H1 (cell line): ENCODE data around the gene DYNLL2. TPM values are rescaled to one million over a fixed set of nuclear protein-coding genes. Genes with fewer than 3 reads are reported as not detected.

Source experiments
- CTCF ChIA-PET: fragments of 300-600 bp; sonication (Branson Sonifier 250); formaldehyde crosslinking; loops from one replicate; lab custom pipeline; 2021; ENCODE audit not compliant: partially characterized antibody; lab: Charles Lee
- POLR2A ChIA-PET: fragments of 300-600 bp; sonication (Branson Sonifier 250); formaldehyde crosslinking; loops from one replicate; lab custom pipeline; 2021; ENCODE audit warnings: inconsistent platforms; ENCODE audit not compliant: partially characterized antibody; lab: Charles Lee
- DNase-seq, 2 experiments: peaks; one replicate each; pipeline versions ENCODE4 v3.0.0 to v3.0.0-alpha.2; 2010 to 2022; ENCODE audit warnings: low spot score in 2 of 2, low read depth in 1 of 2, mixed read lengths in 1 of 2
- FAIRE-seq: peaks from 2 replicates; lab custom pipeline; 2011; peaks lifted over from hg19 to GRCh38; lab: Jason Lieb, UNC
- H2AFZ ChIP-seq: 2 replicates; pipeline ENCODE4 v1.8.1; 2012; ENCODE audit warnings: low read length, inconsistent platforms
- H2AK5ac ChIP-seq: 2 replicates; pipeline ENCODE4 v1.6.1; 2013; ENCODE audit warnings: low read depth, low read length
- H2BK120ac ChIP-seq: replicated peaks from 2 replicates; pipeline ENCODE3; 2013; ENCODE audit warnings: low read depth, low read length, inconsistent platforms
- H2BK12ac ChIP-seq: 2 replicates; pipeline ENCODE4 v1.6.1; 2013; ENCODE audit warnings: low read depth, low read length
- H2BK15ac ChIP-seq: 2 replicates; pipeline ENCODE4 v1.6.1; 2013; ENCODE audit warnings: low read length
- H2BK20ac ChIP-seq: 2 replicates; pipeline ENCODE4 v1.6.1; 2013; ENCODE audit warnings: low read length
- H2BK5ac ChIP-seq: 2 replicates; pipeline ENCODE4 v1.6.1; 2013; ENCODE audit warnings: low read depth, low read length
- H3K14ac ChIP-seq: 2 replicates; pipeline ENCODE4 v1.6.1; 2013; ENCODE audit warnings: inconsistent platforms; ENCODE audit not compliant: insufficient read length
- H3K18ac ChIP-seq: 2 replicates; pipeline ENCODE4 v1.6.1; 2013; ENCODE audit warnings: low read length; ENCODE audit errors: extremely low read depth
- H3K23ac ChIP-seq: 2 replicates; pipeline ENCODE4 v1.6.1; 2013; ENCODE audit warnings: inconsistent platforms; ENCODE audit not compliant: insufficient read length
- H3K23me2 ChIP-seq: 2 replicates; pipeline ENCODE4 v1.6.1; 2013; ENCODE audit warnings: low read depth, low read length
- H3K27ac ChIP-seq: 2 replicates; pipeline ENCODE4 v1.6.1; 2011; ENCODE audit warnings: low read depth, low read length, inconsistent platforms
- H3K27me3 ChIP-seq, 4 experiments: replicated peaks in 1 of 4; 1 replicate in 1 of 4; 2 replicates in 3 of 4; pipeline versions ENCODE4 v1.6.1 to v1.8.1; 2011 to 2013; ENCODE audit warnings: low read length in 3 of 4, mild to moderate bottlenecking in 3 of 4, inconsistent platforms in 2 of 4, mixed read lengths in 2 of 4, moderate library complexity in 1 of 4; ENCODE audit not compliant: control insufficient read depth in 3 of 4, insufficient read depth in 3 of 4; ENCODE audit errors: extremely low read depth in 1 of 4
- H3K36me3 ChIP-seq, 4 experiments: 2 replicates each; pipeline versions ENCODE4 v1.6.1 to v1.8.1; 2011 to 2013; ENCODE audit warnings: mild to moderate bottlenecking in 4 of 4, low read length in 3 of 4, moderate library complexity in 2 of 4, control low read depth in 1 of 4, inconsistent platforms in 1 of 4; ENCODE audit not compliant: insufficient read depth in 4 of 4, control insufficient read depth in 2 of 4
- H3K4ac ChIP-seq: replicated peaks from 2 replicates; pipeline ENCODE3; 2013; ENCODE audit warnings: low read length, low read depth, mixed read lengths, inconsistent platforms; ENCODE audit not compliant: insufficient read length
- H3K4me1 ChIP-seq, 4 experiments: replicated peaks in 1 of 4; 1 replicate in 1 of 4; 2 replicates in 3 of 4; pipeline versions ENCODE4 v1.6.1 to v1.8.1; 2011 to 2013; ENCODE audit warnings: low read length in 3 of 4, inconsistent platforms in 2 of 4, mixed read lengths in 1 of 4; ENCODE audit not compliant: insufficient read depth in 4 of 4, control insufficient read depth in 3 of 4
- H3K4me2 ChIP-seq, 2 experiments: 2 replicates each; pipeline versions ENCODE4 v1.6.1 to v1.8.1; 2011 to 2013; ENCODE audit warnings: low read depth in 2 of 2, low read length in 2 of 2, control low read depth in 1 of 2, inconsistent platforms in 1 of 2, mild to moderate bottlenecking in 1 of 2; ENCODE audit not compliant: insufficient read depth in 1 of 2
- H3K4me3 ChIP-seq, 4 experiments: fragments of 200-600, 300-600 bp in 1 of 4; sonication (generic), shearing (Covaris generic), sonication (Bioruptor Twin) in 1 of 4; 2 replicates each; pipeline versions ENCODE4 v1.5.1 to v1.8.1; 2011 to 2016; ENCODE audit warnings: low read length in 4 of 4, low read depth in 3 of 4, control low read depth in 2 of 4, inconsistent platforms in 2 of 4, mild to moderate bottlenecking in 2 of 4, mixed read lengths in 1 of 4, moderate library complexity in 1 of 4; ENCODE audit not compliant: insufficient read depth in 2 of 4; ENCODE audit errors: extremely low read depth in 1 of 4
- H3K56ac ChIP-seq: replicated peaks from 2 replicates; pipeline ENCODE3; 2013; ENCODE audit warnings: low read depth, mild to moderate bottlenecking, mixed read lengths, low read length, inconsistent platforms; ENCODE audit not compliant: insufficient read length
- H3K79me1 ChIP-seq: 2 replicates; pipeline ENCODE4 v1.6.1; 2013; ENCODE audit warnings: low read depth, low read length, control low read depth
- H3K79me2 ChIP-seq, 2 experiments: 2 replicates each; pipeline versions ENCODE4 v1.6.1 to v1.8.1; 2012 to 2013; ENCODE audit warnings: low read length in 2 of 2, mild to moderate bottlenecking in 2 of 2, inconsistent platforms in 1 of 2; ENCODE audit not compliant: insufficient read depth in 2 of 2, control insufficient read depth in 1 of 2
- H3K9ac ChIP-seq, 4 experiments: replicated peaks in 1 of 4; 1 replicate in 1 of 4; 2 replicates in 3 of 4; pipeline versions ENCODE4 v1.6.1 to v1.8.1; 2011 to 2013; ENCODE audit warnings: low read depth in 3 of 4, low read length in 3 of 4, control low read depth in 2 of 4, mild to moderate bottlenecking in 2 of 4, moderate library complexity in 2 of 4, inconsistent platforms in 1 of 4; ENCODE audit errors: extremely low read depth in 1 of 4
- H3K9me3 ChIP-seq, 2 experiments: 2 replicates each; pipeline versions ENCODE4 v1.6.1 to v1.8.1; 2012 to 2013; ENCODE audit warnings: mild to moderate bottlenecking in 2 of 2, moderate library complexity in 2 of 2, control low read depth in 1 of 2, inconsistent platforms in 1 of 2, low read depth in 1 of 2, low read length in 1 of 2, mixed read lengths in 1 of 2; ENCODE audit not compliant: insufficient read depth in 2 of 2
- H4K20me1 ChIP-seq, 2 experiments: replicated peaks in 1 of 2; 2 replicates each; pipeline versions ENCODE3 to v1.8.1; 2011 to 2013; ENCODE audit warnings: inconsistent platforms in 2 of 2, low read length in 2 of 2, mild to moderate bottlenecking in 1 of 2; ENCODE audit not compliant: insufficient read depth in 2 of 2, control insufficient read depth in 1 of 2
- H4K5ac ChIP-seq: 2 replicates; pipeline ENCODE4 v1.6.1; 2013; ENCODE audit warnings: low read length, low read depth, mixed read lengths, inconsistent platforms; ENCODE audit not compliant: insufficient read length
- H4K8ac ChIP-seq: 2 replicates; pipeline ENCODE4 v1.8.0; 2013; ENCODE audit warnings: mild to moderate bottlenecking, moderate library complexity, low read length, inconsistent platforms; ENCODE audit not compliant: insufficient read depth; ENCODE audit errors: extremely low read depth
- H4K91ac ChIP-seq: replicated peaks from 2 replicates; pipeline ENCODE3; 2013; ENCODE audit warnings: low read length, mixed read lengths, inconsistent platforms; ENCODE audit not compliant: insufficient read length
- BRCA1 ChIP-seq: IDR thresholded peaks from 2 replicates; pipeline ENCODE4 v1.6.1; 2012; ENCODE audit warnings: low read depth, low read length, improper control_type of control experiment
- CREB1 ChIP-seq: IDR thresholded peaks from 2 replicates; pipeline ENCODE4 v1.6.1; 2012; ENCODE audit warnings: inconsistent platforms
- CTCF ChIP-seq, 3 experiments: IDR thresholded peaks; 1 replicate in 2 of 3; 2 replicates in 1 of 3; pipeline versions ENCODE4 v1.5.1 to v1.6.1; 2011; ENCODE audit warnings: low read length in 3 of 3, mild to moderate bottlenecking in 3 of 3, inconsistent platforms in 2 of 3, low read depth in 1 of 3, moderate library complexity in 1 of 3; ENCODE audit not compliant: insufficient read depth in 1 of 3; ENCODE audit errors: control extremely low read depth in 1 of 3
- EP300 ChIP-seq, 2 experiments: IDR thresholded peaks; 1 replicate in 1 of 2; 2 replicates in 1 of 2; pipeline ENCODE4 v1.6.1; 2011 to 2012; ENCODE audit warnings: low read depth in 2 of 2, low read length in 2 of 2, mild to moderate bottlenecking in 2 of 2, borderline replicate concordance in 1 of 2, inconsistent platforms in 1 of 2, moderate library complexity in 1 of 2
- GTF2F1 ChIP-seq: IDR thresholded peaks from 2 replicates; pipeline ENCODE4 v1.6.1; 2012; ENCODE audit warnings: low read depth, low read length, improper control_type of control experiment, borderline replicate concordance
- NRF1 ChIP-seq: IDR thresholded peaks from 2 replicates; pipeline ENCODE4 v1.6.1; 2011; ENCODE audit warnings: mild to moderate bottlenecking, low read depth, low read length, improper control_type of control experiment
- SUZ12 ChIP-seq: fragments of 200-600 bp; sonication (generic); IDR thresholded peaks from 2 replicates; pipeline ENCODE4 v1.6.1; 2012; ENCODE audit warnings: mild to moderate bottlenecking, inconsistent platforms, low read length, moderate library complexity, mixed read lengths
- WGBS, 2 experiments: shearing (Covaris generic) in 1 of 2; methylation state at CpG; one replicate each; pipeline versions ENCODE4 v1.1.6 to v1.1.7; 2013 to 2015; ENCODE audit warnings: low lambda C conversion rate in 2 of 2, mixed read lengths in 2 of 2, inconsistent platforms in 1 of 2, low coverage in 1 of 2, missing lambda C conversion rate in 1 of 2; ENCODE audit not compliant: insufficient replicate concordance in 2 of 2, insufficient coverage in 1 of 2, insufficient read length in 1 of 2; ENCODE audit errors: extremely low coverage in 1 of 2, missing lambda C conversion rate in 1 of 2; 5-methylcytosine and 5-hydroxymethylcytosine counted together
- polyA plus RNA-seq, 7 experiments: library from polyadenylated mRNA; depleted of rRNA in 3 of 7; stranded (reverse) in 5 of 7; unstranded in 2 of 7; fragments of >200 nt in 5 of 7; fragments of 200-250 nt in 2 of 7; gene quantifications; 1 replicate in 5 of 7; 2 replicates in 1 of 7; 4 replicates in 1 of 7; pipeline versions ENCODE4 v1.2.1 to v1.2.3, GENCODE V29; 2011 to 2013; ENCODE audit warnings: missing spikeins in 2 of 7, mixed read lengths in 2 of 7
- total RNA-seq: library from RNA; stranded (reverse); fragmentation: NEBNext Ultra II Directional; extraction: Animal tissue kit (Norgen Biotek cat#: 25700); gene quantifications from 2 replicates; pipeline ENCODE4 v1.2.1, GENCODE V29; 2021

DYNLL2 gene
- total and polyA plus RNA-seq, 2 of the 8 experiments (the other 6 are each of a cell fraction or from before 2014, with no cell fraction given) = 19.8 to 52.7 TPM

- Histone ChIP-seq H3K9me3 (peaks cover 0 to 3% of the 10 kb centered on the region in 2 experiments; a peak in 1 of 4 replicates), H2BK120ac (no peak overlapping the region), H3K79me2 (no peaks in the 10 kb centered on the region), H2AFZ (no peak overlapping the region), H2BK5ac (no peak overlapping the region), H2BK20ac (no peak overlapping the region), H3K36me3 (no peaks in the 10 kb centered on the region), H3K4me2 (no peak overlapping the region), H4K20me1 (no peaks in the 10 kb centered on the region), H3K4me1 (no peaks in the 10 kb centered on the region), H3K9ac (no peak overlapping the region), H3K4ac (no peak overlapping the region), H4K91ac (no peak overlapping the region), H3K14ac (no peak overlapping the region), H3K79me1 (no peaks in the 10 kb centered on the region; the same call in 1 of the 2 replicates), H3K18ac (no peak overlapping the region), H3K23ac (no peak overlapping the region), H3K23me2 (no peaks in the 10 kb centered on the region), H3K27me3 (no peaks in the 10 kb centered on the region), H2BK12ac (no peak overlapping the region), H2AK5ac (no peak overlapping the region), H3K4me3 (no peak overlapping the region), H4K5ac (no peak overlapping the region), H4K8ac (no peak overlapping the region), H2BK15ac (no peak overlapping the region), H3K27ac (no peak overlapping the region), H3K56ac (no peak overlapping the region)
- ChIA-PET CTCF (no interaction called here), POLR2A (interaction anchor here (1.8 kb wide), 1 partner anchor 9 kb away, joined by 9 read pairs; no protein-coding TSS in a partner anchor)
- DNase-seq (no peak), FAIRE-seq (no peak)
- no peak for TF ChIP-seq GTF2F1
- no peak for TF ChIP-seq NRF1
- TF ChIP-seq CTCF (IDR thresholded peaks at IDR 0.05; ENCODE audit: control extremely low read depth in 1 of 3, insufficient read depth in 1 of 3, low read depth in 1 of 3, low read length in 3 of 3) = no peak
- TF ChIP-seq CREB1 = no peak
- no peak for TF ChIP-seq EP300 (IDR thresholded peaks at IDR 0.05; ENCODE audit: borderline replicate concordance in 1 of 2, low read depth in 2 of 2, low read length in 2 of 2)
- TF ChIP-seq SUZ12 = no peak
- no peak for TF ChIP-seq BRCA1
- WGBS, 2 experiments = 78% methylated on average over 1 of the region's 1 CpG; no CpG with 5 or more reads in 1 of the 2 experiments
These were observed 10.4 kb upstream of the DYNLL2 start for GRCh38 chr17:58072862-58073261.
